NCI-H446 treated with DMSO at 0.1 percent for 48 hours (cell line): ENCODE data around the gene CECR2.
"Not testable (repeated sequence)": the region's sequence is repeated elsewhere in the genome, so short reads cannot be mapped to it uniquely, and the experiment has no call there.

Source experiments
- DNase-seq: peaks from one replicate; lab custom pipeline; 2025; lab: John Stamatoyannopoulos, UW

The CECR2 gene

DNA sequence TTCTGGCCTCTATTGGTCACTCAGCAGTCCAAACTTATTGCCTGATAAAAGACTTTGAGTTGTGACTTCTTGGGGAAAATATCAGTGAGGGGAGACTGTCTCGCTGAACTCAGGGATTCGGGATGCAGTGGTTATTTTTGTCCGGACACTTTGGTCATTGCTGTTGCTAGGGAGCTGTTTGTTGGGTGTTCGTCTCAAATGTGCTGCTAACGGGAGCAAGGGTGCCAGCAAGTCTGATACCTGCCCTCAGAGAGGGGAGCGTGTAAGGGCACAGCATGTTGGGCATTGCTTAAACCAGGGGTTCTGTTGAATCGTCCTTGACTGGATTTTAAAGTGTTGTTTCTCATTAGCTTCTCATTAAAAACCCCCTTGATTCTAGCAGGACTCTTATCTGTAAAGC, 144.8 kb downstream of the CECR2 start:
- DNase-seq, result no peak

- no peak for DNase-seq
These were observed 149.1 kb downstream of the CECR2 start for GRCh38 chr22:17518406-17518805.

DNA sequence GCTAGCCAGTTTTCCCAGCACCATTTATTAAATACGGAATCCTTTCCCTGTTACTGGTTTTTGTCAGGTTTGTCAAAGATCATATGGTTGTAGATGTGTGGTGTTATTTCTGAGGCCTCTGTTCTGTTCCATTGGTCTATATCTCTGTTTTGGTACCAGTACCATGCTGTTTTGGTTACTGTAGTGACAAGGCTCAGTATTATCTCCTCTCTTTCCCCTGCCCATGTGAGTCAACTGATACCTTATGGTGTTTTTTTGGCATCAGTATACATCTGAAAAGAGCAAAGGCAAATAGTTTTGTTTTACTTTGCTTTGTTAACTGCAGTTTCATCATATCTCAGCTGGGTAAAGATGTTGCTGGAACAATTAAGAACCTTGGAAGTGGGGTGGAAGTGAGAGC, 152.7 kb downstream of the CECR2 start:
- not testable (repeated sequence) for DNase-seq

- no peak for DNase-seq
These were observed 154.7 kb downstream of the CECR2 start for GRCh38 chr22:17523925-17524324.

GRCh38 chr22:17536269-17536668, 167.0 kb downstream of the CECR2 start:
- DNase-seq, result peak; percentile 87

DNA sequence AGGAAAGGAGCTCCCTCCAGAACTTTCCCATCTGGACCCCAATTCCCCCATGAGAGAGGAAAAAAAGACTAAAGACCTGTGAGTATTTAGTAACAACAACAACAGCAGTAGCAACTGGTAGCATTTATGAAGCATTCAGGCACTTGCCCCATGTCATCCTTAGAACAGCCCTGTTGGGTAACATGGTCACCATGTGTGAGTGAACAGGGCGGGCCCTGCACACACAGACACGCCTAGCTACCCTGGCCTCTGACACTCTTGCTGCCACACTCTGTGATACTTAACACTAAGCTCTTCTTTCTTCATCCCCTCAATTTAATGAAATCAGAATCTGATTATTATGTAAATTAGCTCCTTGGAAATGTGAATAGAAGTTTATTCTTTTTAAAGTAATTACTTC, 167.9 kb downstream of the CECR2 start:
- DNase-seq, result no peak

DNA sequence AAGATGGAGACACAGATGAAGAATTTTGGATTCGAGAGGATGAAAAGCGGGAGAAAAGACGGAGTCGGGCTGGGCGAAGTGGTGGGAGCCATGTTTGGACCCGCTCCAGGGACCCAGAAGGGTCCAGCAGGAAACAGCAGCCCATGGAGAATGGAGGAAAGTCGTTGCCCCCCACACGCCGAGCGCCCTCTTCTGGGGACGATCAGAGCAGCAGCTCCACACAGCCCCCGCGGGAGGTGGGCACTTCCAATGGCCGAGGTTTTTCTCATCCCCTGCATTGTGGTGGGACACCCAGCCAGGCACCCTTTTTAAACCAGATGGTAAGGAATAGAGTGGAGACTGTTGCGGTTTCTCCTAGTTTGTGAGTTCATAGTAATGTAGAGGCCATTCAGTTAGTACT, 171.2 kb downstream of the CECR2 start:
- DNase-seq, result no peak

DNA sequence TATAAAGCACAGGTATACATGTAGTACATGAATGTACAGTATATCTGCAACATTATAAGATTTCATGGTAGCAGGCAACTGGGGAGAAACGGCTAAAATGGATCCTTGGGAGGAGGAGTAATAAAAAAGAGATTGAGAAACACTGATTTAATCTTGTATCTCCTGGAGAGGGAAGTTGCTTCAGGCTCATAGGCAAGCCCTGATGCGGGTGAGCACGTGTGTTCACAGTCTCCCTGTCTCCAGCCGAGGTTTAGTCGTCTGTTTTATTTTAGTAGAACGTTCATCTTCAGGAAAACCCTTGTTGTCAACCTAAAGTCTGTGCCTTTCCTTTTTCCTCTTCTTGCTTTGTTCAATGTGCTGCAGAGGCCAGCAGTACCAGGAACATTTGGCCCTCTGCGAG, 172.2 kb downstream of the CECR2 start:
- DNase-seq, result no peak

DNA sequence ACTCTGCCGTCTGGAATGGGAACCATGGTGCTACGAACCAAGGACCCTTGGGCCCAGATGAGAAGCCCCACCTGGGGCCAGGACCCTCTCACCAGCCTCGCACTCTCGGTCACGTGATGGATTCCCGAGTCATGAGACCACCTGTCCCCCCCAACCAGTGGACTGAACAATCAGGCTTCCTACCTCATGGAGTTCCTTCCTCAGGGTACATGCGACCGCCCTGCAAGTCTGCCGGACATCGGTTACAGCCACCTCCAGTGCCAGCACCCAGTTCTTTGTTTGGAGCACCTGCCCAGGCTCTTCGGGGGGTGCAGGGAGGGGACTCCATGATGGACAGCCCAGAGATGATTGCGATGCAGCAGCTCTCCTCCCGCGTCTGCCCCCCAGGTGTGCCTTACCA, 173.2 kb downstream of the CECR2 start:
- no peak for DNase-seq

DNA sequence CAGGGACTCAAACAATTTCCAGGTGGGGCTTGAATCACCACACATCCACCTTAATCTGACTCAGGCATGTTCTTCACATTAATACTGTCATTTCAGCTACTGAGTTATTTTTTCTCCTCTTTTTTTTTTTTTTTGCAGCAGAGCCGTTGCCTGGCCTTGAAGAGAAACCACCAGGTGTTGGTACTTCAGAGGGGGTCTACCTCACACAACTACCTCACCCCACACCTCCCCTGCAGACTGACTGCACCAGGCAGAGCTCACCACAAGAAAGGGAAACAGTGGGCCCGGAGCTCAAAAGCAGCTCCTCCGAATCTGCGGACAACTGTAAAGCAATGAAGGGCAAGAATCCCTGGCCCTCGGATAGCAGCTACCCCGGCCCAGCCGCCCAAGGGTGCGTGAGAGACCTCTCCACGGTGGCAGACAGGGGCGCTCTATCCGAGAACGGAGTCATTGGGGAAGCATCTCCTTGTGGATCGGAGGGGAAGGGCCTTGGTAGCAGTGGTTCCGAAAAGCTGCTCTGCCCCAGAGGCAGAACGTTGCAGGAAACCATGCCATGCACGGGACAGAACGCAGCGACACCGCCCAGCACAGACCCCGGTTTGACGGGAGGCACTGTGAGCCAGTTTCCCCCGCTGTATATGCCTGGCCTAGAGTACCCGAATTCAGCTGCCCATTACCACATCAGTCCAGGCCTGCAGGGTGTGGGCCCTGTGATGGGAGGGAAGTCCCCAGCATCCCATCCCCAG, 178.9 kb downstream of the CECR2 start:
- no peak for DNase-seq

DNA sequence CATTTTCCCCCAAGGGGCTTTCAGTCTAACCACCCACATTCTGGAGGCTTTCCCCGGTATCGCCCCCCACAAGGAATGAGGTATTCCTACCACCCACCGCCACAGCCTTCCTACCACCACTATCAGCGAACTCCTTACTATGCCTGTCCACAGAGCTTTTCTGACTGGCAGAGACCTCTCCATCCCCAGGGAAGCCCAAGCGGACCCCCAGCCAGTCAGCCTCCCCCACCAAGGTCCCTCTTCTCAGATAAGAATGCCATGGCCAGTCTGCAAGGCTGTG, 179.4 kb downstream of the CECR2 start:
- no peak for DNase-seq

DNA sequence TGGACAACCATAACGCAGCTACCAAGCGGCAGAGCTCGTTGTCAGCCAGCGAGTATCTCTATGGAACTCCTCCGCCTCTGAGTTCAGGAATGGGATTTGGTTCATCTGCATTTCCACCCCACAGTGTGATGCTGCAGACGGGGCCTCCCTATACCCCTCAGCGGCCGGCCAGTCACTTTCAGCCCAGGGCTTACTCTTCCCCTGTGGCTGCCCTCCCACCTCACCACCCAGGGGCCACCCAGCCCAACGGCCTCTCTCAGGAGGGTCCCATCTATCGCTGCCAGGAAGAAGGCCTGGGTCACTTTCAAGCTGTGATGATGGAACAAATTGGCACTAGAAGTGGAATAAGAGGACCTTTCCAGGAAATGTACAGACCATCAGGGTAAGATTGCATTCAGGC, 179.9 kb downstream of the CECR2 start:
- DNase-seq, result no peak

DNA sequence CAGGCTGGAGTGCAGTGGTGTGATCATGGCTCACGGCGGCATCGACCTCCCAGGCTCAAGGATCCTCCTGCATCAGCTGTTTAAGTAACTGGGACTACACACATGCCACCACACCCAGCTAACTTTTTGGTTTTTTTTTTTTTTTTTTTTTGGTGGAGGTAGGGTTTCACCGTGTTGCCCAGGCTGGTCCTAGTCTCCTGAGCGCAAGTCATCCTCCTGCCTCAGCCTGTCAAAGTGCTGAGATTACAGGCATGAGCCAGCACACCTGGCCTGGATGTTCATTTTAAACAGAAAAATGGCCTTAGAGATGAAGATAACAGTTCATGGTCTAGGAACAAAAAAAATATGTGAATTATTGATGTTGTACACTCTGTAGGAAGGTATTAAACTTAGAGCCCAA, 180.4 kb downstream of the CECR2 start:
- DNase-seq, result no peak

DNA sequence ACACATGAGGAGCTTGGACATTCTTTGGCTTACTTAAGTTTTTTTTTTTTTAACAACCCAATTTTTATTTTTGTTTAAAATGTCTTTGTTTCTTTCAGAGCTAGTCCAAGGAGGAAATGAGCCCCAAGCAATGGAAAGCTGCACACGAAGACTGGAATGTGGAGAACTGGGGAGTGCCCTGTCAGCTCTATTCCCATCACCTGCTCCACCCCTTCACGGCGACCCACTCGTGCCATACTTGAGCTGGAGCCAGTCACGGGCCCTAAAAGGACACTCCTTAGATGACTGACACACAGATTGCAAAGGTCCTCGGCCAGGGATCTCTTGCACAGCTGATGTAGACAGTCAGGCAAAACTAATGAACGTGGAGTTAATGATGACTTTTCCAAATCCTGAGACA, 183.5 kb downstream of the CECR2 start:
- DNase-seq, result no peak

DNA sequence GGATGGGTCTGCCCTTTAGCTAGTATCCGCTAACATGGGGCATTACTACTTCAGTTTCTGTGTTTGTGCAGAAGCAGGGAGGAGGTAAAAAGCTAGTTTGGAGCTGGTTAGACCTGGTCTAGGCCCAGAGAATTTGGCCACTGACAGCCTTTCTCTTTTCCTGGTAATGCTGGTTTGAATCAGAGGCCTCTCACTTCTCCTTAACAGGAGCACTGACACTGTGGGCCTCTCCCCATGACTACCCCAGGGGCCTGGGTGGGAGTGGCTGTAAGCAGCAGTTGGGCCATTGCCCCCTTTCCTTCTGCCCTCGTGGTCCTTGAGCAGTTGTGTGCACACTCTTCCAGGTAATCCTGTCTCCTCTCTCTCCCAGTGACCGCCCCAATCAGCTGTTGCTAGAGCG, 185.6 kb downstream of the CECR2 start:
- DNase-seq, result no peak

- DNase-seq, result no peak
These were observed 189.9 kb downstream of the CECR2 start for GRCh38 chr22:17559188-17559587.

GRCh38 chr22:17562906-17563870, 193.9 kb downstream of the CECR2 start, which contains the start of gene SLC25A18:
SLC25A18 (plus strand) TSS chr22:17563498; CDS start chr22:17579945, 16,447 bp downstream.
- no peak for DNase-seq

DNA sequence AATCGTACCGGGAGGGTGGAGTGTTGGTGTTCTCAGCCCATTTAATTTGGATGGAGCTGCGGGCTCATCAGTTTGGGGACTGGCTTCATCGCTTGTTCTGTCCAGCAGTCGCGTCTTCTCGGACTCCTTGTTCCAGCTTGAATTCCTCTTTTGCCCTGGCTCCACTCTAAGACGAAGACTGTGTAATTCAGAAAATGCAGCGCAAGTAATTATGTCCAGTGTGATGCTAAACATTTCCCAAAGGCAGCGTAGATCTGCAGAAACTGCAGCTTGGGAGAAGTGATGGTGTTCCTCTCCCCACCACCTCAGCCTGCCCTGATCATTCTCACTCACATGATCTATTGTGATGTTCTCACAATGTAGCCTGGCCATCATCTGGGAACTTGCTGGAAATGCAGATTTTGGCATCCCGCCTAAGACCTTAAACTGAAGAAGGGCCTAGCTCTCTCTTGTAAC, 194.7 kb downstream of the CECR2 start:
- no peak for DNase-seq

GRCh38 chr22:17566016-17566687, 196.9 kb downstream of the CECR2 start:
- not testable (repeated sequence) for DNase-seq

- DNase-seq, result no peak
These were observed 197.5 kb downstream of the CECR2 start for GRCh38 chr22:17566776-17567175.

GRCh38 chr22:17569971-17570511, 200.8 kb downstream of the CECR2 start:
- DNase-seq, result no peak

- DNase-seq, result no peak
These were observed 201.8 kb downstream of the CECR2 start for GRCh38 chr22:17570851-17571631.
